ENCODE measurements around the gene MYCL.

Gene MYCL

GRCh38 chr1:39901714-39902459 lies at the start of gene MYCL:
MYCL (minus strand) TSS chr1:39901917; CDS start chr1:39901434, 483 bp downstream.
- peak; percentile 61 for DNase-seq (ENCODE audit: low read depth)

GRCh38 chr1:39949891-39950290 lies 48.2 kb upstream of the MYCL start:
- no peak for DNase-seq (ENCODE audit: low read depth)

- DNase-seq (ENCODE audit: low read depth), result no peak
These were observed 45.5 kb upstream of the MYCL start for GRCh38 chr1:39947260-39947659.

- DNase-seq (ENCODE audit: low read depth), result no peak
These were observed 44.5 kb upstream of the MYCL start for GRCh38 chr1:39946216-39946615.

- DNase-seq (ENCODE audit: low read depth), result no peak
These were observed 42.8 kb upstream of the MYCL start for GRCh38 chr1:39944410-39945112.

GRCh38 chr1:39943471-39944290 lies 42.0 kb upstream of the MYCL start:
- DNase-seq (ENCODE audit: low read depth), result no peak

GRCh38 chr1:39940980-39941871 lies 39.5 kb upstream of the MYCL start:
- no peak for DNase-seq (ENCODE audit: low read depth)

GRCh38 chr1:39940253-39940652 lies 38.5 kb upstream of the MYCL start:
- DNase-seq (ENCODE audit: low read depth), result no peak

- no peak for DNase-seq (ENCODE audit: low read depth)
These were observed 37.1 kb upstream of the MYCL start for GRCh38 chr1:39938856-39939255.

- DNase-seq (ENCODE audit: low read depth), result no peak
These were observed 35.2 kb upstream of the MYCL start for GRCh38 chr1:39936724-39937491.

- no peak for DNase-seq (ENCODE audit: low read depth)
These were observed 32.5 kb upstream of the MYCL start for GRCh38 chr1:39933956-39934941.

GRCh38 chr1:39928809-39929587 lies 27.3 kb upstream of the MYCL start:
- no peak for DNase-seq (ENCODE audit: low read depth)

- no peak for DNase-seq (ENCODE audit: low read depth)
These were observed 25.8 kb upstream of the MYCL start for GRCh38 chr1:39927538-39927937.

GRCh38 chr1:39926820-39927219 lies 25.1 kb upstream of the MYCL start:
- DNase-seq (ENCODE audit: low read depth), result no peak

- no peak for DNase-seq (ENCODE audit: low read depth)
These were observed 24.7 kb upstream of the MYCL start for GRCh38 chr1:39926343-39926793.

- DNase-seq (ENCODE audit: low read depth), result no peak
These were observed 24.1 kb upstream of the MYCL start for GRCh38 chr1:39925721-39926342.

- no peak for DNase-seq (ENCODE audit: low read depth)
These were observed 20.6 kb upstream of the MYCL start for GRCh38 chr1:39922251-39922688.

GRCh38 chr1:39919545-39919944 lies 17.8 kb upstream of the MYCL start:
- DNase-seq (ENCODE audit: low read depth), result peak; percentile 14
